ENCODE data around the gene SPATS2. TPM values are rescaled to one million over a fixed set of nuclear protein-coding genes. Genes with fewer than 3 reads are reported as not detected.

The SPATS2 gene
- total RNA-seq, 1 experiment from 2014 or later: 57.0 TPM

GRCh38 chr12:49538510-49539403 lies 171.5 kb downstream of the SPATS2 start, which contains the start of gene KCNH3:
KCNH3 (plus strand) TSS chr12:49539030; CDS start chr12:49539417, 387 bp downstream.
- in situ Hi-C loops (cut with HindIII; ENCODE audit: low pct_unique_long_range_greater_than_20kb, low sequenced_read_pairs): no loop called here
- peak; percentile 60 for DNase-seq (ENCODE audit: low read depth, low spot score)

GRCh38 chr12:49539406-49540228 lies 172.4 kb downstream of the SPATS2 start:
- in situ Hi-C loops (cut with HindIII; ENCODE audit: low pct_unique_long_range_greater_than_20kb, low sequenced_read_pairs): no loop called here
- DNase-seq (ENCODE audit: low read depth, low spot score): no peak

DNA sequence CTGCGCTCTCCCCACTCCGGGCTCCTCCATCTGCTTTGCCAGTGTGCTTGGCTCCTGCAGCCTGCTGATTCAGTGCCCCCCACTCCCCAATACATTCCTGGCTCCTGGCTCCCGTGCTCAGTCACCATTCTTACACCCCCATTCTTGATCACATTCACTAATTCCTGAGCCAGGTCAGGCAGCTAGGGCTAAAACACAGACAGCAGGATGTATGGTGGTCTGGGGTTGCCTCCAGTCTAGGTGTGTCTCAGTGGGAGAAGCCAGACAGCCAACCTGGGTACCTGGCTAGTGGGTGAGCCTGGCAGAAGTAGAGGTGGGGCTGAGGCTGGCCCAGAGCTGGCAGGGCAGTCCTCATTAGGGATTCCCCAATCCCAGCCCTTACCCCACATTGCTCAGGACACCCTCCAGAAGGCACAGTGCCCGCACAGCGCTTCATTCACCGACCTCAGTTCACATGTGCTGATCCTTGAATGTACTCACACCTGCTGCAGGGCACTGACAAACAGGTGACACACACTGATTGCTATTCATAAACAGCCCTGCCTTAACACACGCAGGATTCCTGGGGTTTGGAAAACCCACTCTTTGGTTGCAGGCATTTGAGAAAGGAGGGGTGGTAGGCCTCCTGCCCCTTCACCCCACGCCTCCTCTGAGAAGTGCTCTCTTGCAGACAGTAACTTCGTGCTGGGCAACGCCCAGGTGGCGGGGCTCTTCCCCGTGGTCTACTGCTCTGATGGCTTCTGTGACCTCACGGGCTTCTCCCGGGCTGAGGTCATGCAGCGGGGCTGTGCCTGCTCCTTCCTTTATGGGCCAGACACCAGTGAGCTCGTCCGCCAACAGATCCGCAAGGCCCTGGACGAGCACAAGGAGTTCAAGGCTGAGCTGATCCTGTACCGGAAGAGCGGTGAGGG lies 173.2 kb downstream of the SPATS2 start:
- DNase-seq (ENCODE audit: low read depth, low spot score): no peak
- in situ Hi-C loops (cut with HindIII; ENCODE audit: low pct_unique_long_range_greater_than_20kb, low sequenced_read_pairs): no loop called here

DNA sequence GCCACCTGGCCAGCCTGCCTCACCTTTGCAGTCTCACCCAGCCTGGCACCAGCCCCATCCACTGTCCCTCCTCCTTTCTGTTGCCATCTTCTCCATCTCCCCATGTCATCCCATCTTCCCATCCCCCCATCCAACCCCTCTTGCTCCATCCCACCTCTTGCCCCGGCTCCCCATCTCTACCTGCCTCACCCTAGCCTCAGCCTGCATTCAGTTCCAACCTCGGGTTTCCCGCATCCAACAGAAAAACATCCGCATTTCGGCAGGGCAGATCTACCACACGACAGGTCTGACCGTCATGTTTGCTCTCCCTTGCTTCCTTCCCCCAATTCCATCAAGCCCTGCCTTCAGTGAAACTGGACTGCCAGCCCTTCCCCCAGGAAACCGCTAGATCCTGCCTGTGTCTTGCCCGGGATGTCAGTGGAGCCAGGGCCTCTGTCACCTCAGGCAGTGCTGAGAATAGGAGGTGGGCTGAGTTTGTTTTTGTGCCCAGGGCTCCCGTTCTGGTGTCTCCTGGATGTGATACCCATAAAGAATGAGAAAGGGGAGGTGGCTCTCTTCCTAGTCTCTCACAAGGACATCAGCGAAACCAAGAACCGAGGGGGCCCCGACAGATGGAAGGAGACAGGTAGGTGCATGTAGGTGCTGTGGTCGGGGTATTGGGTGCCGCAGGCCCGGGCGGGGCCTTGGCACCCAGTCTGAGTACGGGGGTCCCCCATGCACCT lies 174.0 kb downstream of the SPATS2 start:
- DNase-seq (ENCODE audit: low read depth, low spot score): no peak
- in situ Hi-C loops (cut with HindIII; ENCODE audit: low pct_unique_long_range_greater_than_20kb, low sequenced_read_pairs): no loop called here

GRCh38 chr12:49541911-49542505 lies 174.7 kb downstream of the SPATS2 start:
- DNase-seq (ENCODE audit: low read depth, low spot score): no peak
- in situ Hi-C loops (cut with HindIII; ENCODE audit: low pct_unique_long_range_greater_than_20kb, low sequenced_read_pairs): no loop called here

GRCh38 chr12:49542592-49543160 lies 175.4 kb downstream of the SPATS2 start:
- in situ Hi-C loops (cut with HindIII; ENCODE audit: low pct_unique_long_range_greater_than_20kb, low sequenced_read_pairs): no loop called here
- no peak for DNase-seq (ENCODE audit: low read depth, low spot score)

DNA sequence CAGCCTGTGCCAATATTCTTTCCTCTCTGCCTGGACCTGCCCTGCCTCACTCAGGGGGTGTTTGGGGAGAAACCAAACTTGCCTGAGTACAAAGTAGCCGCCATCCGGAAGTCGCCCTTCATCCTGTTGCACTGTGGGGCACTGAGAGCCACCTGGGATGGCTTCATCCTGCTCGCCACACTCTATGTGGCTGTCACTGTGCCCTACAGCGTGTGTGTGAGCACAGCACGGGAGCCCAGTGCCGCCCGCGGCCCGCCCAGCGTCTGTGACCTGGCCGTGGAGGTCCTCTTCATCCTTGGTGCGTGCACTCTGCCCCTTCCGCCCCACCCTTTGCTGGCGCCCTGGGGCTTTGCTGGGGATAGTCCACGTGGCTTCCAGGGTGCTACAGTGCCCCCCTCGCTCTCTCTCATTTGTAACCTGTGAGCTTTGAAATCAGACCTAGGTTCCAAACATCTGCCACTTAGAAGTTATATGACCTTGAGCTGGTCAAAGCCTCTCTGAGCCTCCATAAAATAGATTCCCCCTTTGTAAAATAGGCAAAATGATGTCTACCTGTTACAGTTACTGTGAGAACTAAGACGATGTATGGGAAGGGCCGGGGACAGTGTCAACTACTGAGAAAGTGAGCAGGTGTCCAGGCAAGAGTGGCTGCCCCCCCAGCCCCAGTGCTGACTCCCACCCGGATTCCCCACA lies 176.1 kb downstream of the SPATS2 start:
- in situ Hi-C loops (cut with HindIII; ENCODE audit: low pct_unique_long_range_greater_than_20kb, low sequenced_read_pairs): no loop called here
- DNase-seq (ENCODE audit: low read depth, low spot score): no peak

DNA sequence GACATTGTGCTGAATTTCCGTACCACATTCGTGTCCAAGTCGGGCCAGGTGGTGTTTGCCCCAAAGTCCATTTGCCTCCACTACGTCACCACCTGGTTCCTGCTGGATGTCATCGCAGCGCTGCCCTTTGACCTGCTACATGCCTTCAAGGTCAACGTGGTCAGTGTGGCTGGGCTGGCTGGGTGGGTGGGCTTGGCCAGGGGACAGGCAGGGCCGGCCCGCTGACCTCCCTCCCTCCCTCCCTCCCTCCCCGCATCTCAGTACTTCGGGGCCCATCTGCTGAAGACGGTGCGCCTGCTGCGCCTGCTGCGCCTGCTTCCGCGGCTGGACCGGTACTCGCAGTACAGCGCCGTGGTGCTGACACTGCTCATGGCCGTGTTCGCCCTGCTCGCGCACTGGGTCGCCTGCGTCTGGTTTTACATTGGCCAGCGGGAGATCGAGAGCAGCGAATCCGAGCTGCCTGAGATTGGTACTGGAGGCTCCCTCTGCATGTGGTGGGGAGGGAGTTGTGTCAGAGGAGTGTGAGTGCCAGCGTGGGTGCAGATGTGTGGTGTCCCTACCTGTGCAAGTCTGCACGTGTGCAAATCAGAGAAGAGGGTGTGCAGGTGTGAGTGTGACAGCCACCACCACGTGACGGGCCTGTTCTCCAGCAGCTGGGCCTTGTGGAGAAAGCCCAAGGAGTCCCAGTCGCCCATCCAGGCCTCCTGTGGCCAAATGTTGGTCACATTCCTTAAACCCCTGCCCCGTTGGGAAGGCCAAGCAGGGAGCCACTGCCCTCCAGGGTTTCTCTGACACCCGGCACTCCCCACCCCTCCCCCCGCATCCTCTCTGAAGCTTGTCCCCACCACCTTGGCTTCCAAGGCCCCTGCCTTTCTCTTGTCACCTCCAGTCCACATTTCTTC lies 176.9 kb downstream of the SPATS2 start:
- no peak for DNase-seq (ENCODE audit: low read depth, low spot score)
- in situ Hi-C loops (cut with HindIII; ENCODE audit: low pct_unique_long_range_greater_than_20kb, low sequenced_read_pairs): no loop called here

- no peak for DNase-seq (ENCODE audit: low read depth, low spot score)
- in situ Hi-C loops (cut with HindIII; ENCODE audit: low pct_unique_long_range_greater_than_20kb, low sequenced_read_pairs): no loop called here
These were observed 178.6 kb downstream of the SPATS2 start for GRCh38 chr12:49545815-49546214.

GRCh38 chr12:49546481-49546880 lies 179.2 kb downstream of the SPATS2 start:
- in situ Hi-C loops (cut with HindIII; ENCODE audit: low pct_unique_long_range_greater_than_20kb, low sequenced_read_pairs): no loop called here
- no peak for DNase-seq (ENCODE audit: low read depth, low spot score)

DNA sequence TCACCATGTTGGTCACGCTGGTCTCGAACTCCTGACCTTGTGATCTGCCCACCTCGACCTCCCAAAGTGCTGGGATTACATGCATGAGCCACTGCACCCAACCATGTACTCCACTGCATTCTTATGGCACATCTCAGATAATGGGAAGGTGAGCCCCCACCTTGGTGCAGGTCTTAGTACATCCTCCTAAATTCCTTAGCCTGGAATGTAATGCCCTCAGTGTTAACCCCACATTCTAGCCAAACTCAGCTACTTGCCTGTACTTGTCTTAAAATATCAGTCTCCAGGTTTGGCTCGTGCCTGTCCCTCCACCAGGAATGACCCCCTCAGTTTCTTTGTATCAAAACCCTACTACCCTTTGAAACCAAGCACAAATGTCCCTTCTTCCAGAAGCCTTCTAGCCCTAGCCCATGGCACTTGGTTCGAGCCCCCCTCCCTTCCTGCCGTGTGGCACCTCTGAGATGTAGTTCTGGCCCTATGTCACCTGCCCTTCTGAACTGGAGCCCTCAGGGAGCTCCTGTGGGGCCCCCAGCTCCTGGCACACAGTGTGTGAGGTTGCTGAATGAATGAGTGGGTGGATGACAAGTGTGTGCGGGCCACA lies 179.9 kb downstream of the SPATS2 start:
- no peak for DNase-seq (ENCODE audit: low read depth, low spot score)
- in situ Hi-C loops (cut with HindIII; ENCODE audit: low pct_unique_long_range_greater_than_20kb, low sequenced_read_pairs): no loop called here

DNA sequence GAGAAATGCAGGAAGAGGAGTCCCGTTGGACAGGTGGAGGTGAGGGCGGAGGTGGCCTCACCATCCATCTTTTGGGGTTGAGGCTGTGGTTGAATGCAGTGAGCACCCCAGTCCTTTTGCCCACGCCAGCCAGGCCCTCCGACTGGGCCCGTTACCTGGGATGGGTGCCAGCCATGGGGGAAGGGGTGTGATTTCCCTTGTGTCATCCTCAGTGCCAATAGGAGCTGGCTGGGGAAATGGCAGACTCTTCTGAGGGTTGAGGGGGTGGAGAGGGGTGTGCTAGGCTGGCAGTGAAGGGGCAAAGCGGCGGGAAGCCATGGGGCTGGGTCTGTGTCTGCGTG lies 181.2 kb downstream of the SPATS2 start:
- in situ Hi-C loops (cut with HindIII; ENCODE audit: low pct_unique_long_range_greater_than_20kb, low sequenced_read_pairs): no loop called here
- DNase-seq (ENCODE audit: low read depth, low spot score): no peak

DNA sequence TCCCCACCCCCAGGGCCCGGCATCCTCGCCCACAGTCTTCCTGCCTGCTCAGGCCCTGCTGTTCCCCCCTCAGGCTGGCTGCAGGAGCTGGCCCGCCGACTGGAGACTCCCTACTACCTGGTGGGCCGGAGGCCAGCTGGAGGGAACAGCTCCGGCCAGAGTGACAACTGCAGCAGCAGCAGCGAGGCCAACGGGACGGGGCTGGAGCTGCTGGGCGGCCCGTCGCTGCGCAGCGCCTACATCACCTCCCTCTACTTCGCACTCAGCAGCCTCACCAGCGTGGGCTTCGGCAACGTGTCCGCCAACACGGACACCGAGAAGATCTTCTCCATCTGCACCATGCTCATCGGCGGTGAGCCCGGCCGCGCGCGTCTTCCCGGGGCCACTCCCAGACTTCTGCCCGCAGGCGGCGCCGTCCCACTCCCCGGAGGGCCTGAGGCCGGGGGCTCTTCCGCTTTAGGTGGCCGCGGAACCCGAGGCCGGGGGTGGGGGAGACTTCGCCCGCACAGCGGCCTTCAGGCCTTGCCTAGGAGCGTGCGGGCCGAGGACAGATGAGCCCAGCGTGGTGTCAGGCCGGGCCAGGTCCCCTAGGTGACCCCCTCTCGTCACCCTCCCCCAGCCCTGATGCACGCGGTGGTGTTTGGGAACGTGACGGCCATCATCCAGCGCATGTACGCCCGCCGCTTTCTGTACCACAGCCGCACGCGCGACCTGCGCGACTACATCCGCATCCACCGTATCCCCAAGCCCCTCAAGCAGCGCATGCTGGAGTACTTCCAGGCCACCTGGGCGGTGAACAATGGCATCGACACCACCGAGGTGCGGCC lies 181.8 kb downstream of the SPATS2 start:
- in situ Hi-C loops (cut with HindIII; ENCODE audit: low pct_unique_long_range_greater_than_20kb, low sequenced_read_pairs): no loop called here
- no peak for DNase-seq (ENCODE audit: low read depth, low spot score)
